HCT116 (cell line): ENCODE data around the gene SLX9. TPM values are rescaled to one million over a fixed set of nuclear protein-coding genes. Genes with fewer than 3 reads are reported as not detected.

ENCODE experiments used
- ATAC-seq: fragments of 200-7000 bp; cut with Tn5 transposase; 2 replicates; pipeline ENCODE4 v1.9.1; 2020; ENCODE audit warnings: mild to moderate bottlenecking, moderate library complexity
- BruUV-seq: library from RNA; stranded (reverse); fragments of 400-500 nt; replicated peaks from 2 replicates; lab custom pipeline; 2021; lab: Mats Ljungman, UMichigan
- CTCF ChIA-PET: fragments of 300-600 bp; sonication (Branson Sonifier 250); formaldehyde crosslinking; loops from one replicate; lab custom pipeline; 2021; ENCODE audit warnings: antibody characterized with exemption; lab: Charles Lee
- POLR2A ChIA-PET: fragments of 300-600, 350-600 bp; sonication (Branson Sonifier 250); formaldehyde crosslinking; loops from one replicate; lab custom pipeline; 2021; ENCODE audit warnings: antibody characterized with exemption; lab: Charles Lee
- RAD21 ChIA-PET, 2 experiments: fragments of 300-600 bp; sonication (Branson Sonifier 250); formaldehyde crosslinking; loops; one replicate each; lab custom pipeline; 2023; ENCODE audit warnings: low total read pairs in 2 of 2; ENCODE audit not compliant: uncharacterized antibody in 2 of 2, unreplicated experiment in 2 of 2, low non-redundant PET in 1 of 2; lab: Charles Lee
- DNase-seq: peaks from one replicate; pipeline ENCODE4 v3.0.0-alpha.2; 2010; ENCODE audit warnings: low read depth, low spot score
- H2AFZ ChIP-seq: fragments of 200-600 bp; shearing (Covaris generic), sonication (generic); 2 replicates; pipeline ENCODE4 v1.6.1; 2017; ENCODE audit warnings: low read depth, mixed run types, mixed read lengths, antibody characterized with exemption, low read length; ENCODE audit not compliant: poor library complexity, severe bottlenecking
- H3K27ac ChIP-seq: 2 replicates; pipeline ENCODE4 v1.5.1; 2012; ENCODE audit warnings: low read depth, low read length
- H3K27me3 ChIP-seq: fragments of 200-600 bp; sonication (generic); 2 replicates; pipeline ENCODE4 v1.6.1; 2016; ENCODE audit warnings: mixed run types, low read length, mixed read lengths; ENCODE audit not compliant: insufficient read depth
- H3K36me3 ChIP-seq, 2 experiments: fragments of 200-500 bp in 1 of 2; fragments of 200-600 bp in 1 of 2; sonication (Bioruptor generic) in 1 of 2; sonication (generic) in 1 of 2; 2 replicates each; pipeline versions ENCODE4 v1.5.1 to v1.6.1; 2014 to 2016; ENCODE audit warnings: low read length in 2 of 2, inconsistent platforms in 1 of 2, mixed read lengths in 1 of 2, mixed run types in 1 of 2; ENCODE audit not compliant: insufficient read depth in 2 of 2, control insufficient read depth in 1 of 2
- H3K4me1 ChIP-seq, 2 experiments: fragments of 200-600 bp in 1 of 2; sonication (generic) in 1 of 2; 2 replicates each; pipeline versions ENCODE4 v1.5.1 to v1.6.1; 2012 to 2017; ENCODE audit warnings: low read length in 2 of 2, inconsistent platforms in 1 of 2, mild to moderate bottlenecking in 1 of 2, mixed read lengths in 1 of 2, mixed run types in 1 of 2, moderate library complexity in 1 of 2; ENCODE audit not compliant: insufficient read depth in 2 of 2, control insufficient read depth in 1 of 2
- H3K4me2 ChIP-seq: fragments of 200-600 bp; sonication (generic); 2 replicates; pipeline ENCODE4 v1.6.1; 2017; ENCODE audit warnings: mixed run types, low read length, mixed read lengths
- H3K4me3 ChIP-seq, 2 experiments: fragments of 200-600 bp in 1 of 2; sonication (generic) in 1 of 2; replicated peaks in 1 of 2; 2 replicates each; pipeline ENCODE4 v1.5.1; 2011 to 2016; ENCODE audit warnings: low read length in 2 of 2, control low read depth in 1 of 2, low read depth in 1 of 2, mild to moderate bottlenecking in 1 of 2, mixed read lengths in 1 of 2, mixed run types in 1 of 2
- H3K79me2 ChIP-seq: fragments of 200-600 bp; sonication (generic); 2 replicates; pipeline ENCODE4 v1.6.1; 2017; ENCODE audit warnings: mild to moderate bottlenecking, mixed run types, low read length, moderate library complexity, mixed read lengths; ENCODE audit not compliant: insufficient read depth
- H3K9ac ChIP-seq: fragments of 200-600 bp; sonication (generic); 2 replicates; pipeline ENCODE4 v1.6.1; 2016; ENCODE audit warnings: low read length, mixed read lengths
- H3K9me2 ChIP-seq: fragments of 200-600 bp; sonication (generic), shearing (Covaris generic); 2 replicates; pipeline ENCODE4 v1.6.1; 2017; ENCODE audit warnings: mixed run types, mild to moderate bottlenecking, moderate library complexity; ENCODE audit not compliant: insufficient read depth
- H3K9me3 ChIP-seq, 2 experiments: fragments of 200-500 bp in 1 of 2; fragments of 200-600 bp in 1 of 2; sonication (Bioruptor generic) in 1 of 2; sonication (generic) in 1 of 2; 2 replicates each; pipeline ENCODE4 v1.6.1; 2014 to 2017; ENCODE audit warnings: low read length in 2 of 2, mixed read lengths in 2 of 2, inconsistent platforms in 1 of 2, low read depth in 1 of 2, mild to moderate bottlenecking in 1 of 2, mixed run types in 1 of 2, moderate library complexity in 1 of 2; ENCODE audit not compliant: control insufficient read depth in 1 of 2, insufficient read depth in 1 of 2
- H4K20me1 ChIP-seq: fragments of 200-600 bp; sonication (generic), shearing (Covaris generic); 2 replicates; pipeline ENCODE4 v1.6.1; 2017; ENCODE audit warnings: mixed run types, mild to moderate bottlenecking, moderate library complexity; ENCODE audit not compliant: insufficient read depth
- ATF3 ChIP-seq: IDR thresholded peaks from 2 replicates; pipeline ENCODE4 v1.6.1; 2012
- CEBPB ChIP-seq: IDR thresholded peaks from 2 replicates; pipeline ENCODE4 v1.6.1; 2012; ENCODE audit warnings: low read depth
- CTCF ChIP-seq, 3 experiments: fragments of 200-600 bp in 1 of 3; sonication (generic) in 1 of 3; IDR thresholded peaks in 2 of 3; conservative IDR thresholded peaks in 1 of 3; 2 replicates each; pipeline ENCODE4 v1.5.1; 2012 to 2017; ENCODE audit warnings: low read depth in 2 of 3, low read length in 2 of 3, antibody characterized with exemption in 1 of 3, borderline replicate concordance in 1 of 3, control low read depth in 1 of 3, mild to moderate bottlenecking in 1 of 3, mixed read lengths in 1 of 3, mixed run types in 1 of 3, moderate library complexity in 1 of 3; ENCODE audit not compliant: insufficient read depth in 1 of 3
- EGR1 ChIP-seq: IDR thresholded peaks from 2 replicates; pipeline ENCODE4 v1.6.1; 2012; ENCODE audit warnings: low read depth
- MAX ChIP-seq: IDR thresholded peaks from 2 replicates; pipeline ENCODE4 v1.6.1; 2012
- POLR2A ChIP-seq: IDR thresholded peaks from 2 replicates; pipeline ENCODE4 v1.7.0; 2011; ENCODE audit warnings: borderline replicate concordance; ENCODE audit not compliant: insufficient read depth, insufficient read length; ENCODE audit errors: extremely low read depth
- POLR2AphosphoS5 ChIP-seq: IDR thresholded peaks from 2 replicates; pipeline ENCODE4 v1.6.1; 2011; ENCODE audit warnings: mild to moderate bottlenecking, low read depth, low read length, moderate library complexity
- RAD21 ChIP-seq: IDR thresholded peaks from 2 replicates; pipeline ENCODE4 v1.6.1; 2012; ENCODE audit warnings: low read depth, mild to moderate bottlenecking
- SIN3A ChIP-seq: IDR thresholded peaks from 2 replicates; pipeline ENCODE4 v1.6.1; 2012; ENCODE audit warnings: low read depth
- SRF ChIP-seq: IDR thresholded peaks from 2 replicates; pipeline ENCODE4 v1.6.1; 2012; ENCODE audit warnings: low read depth
- ZNF274 ChIP-seq: fragments of 200-500 bp; sonication (Bioruptor generic); IDR thresholded peaks from 2 replicates; pipeline ENCODE4 v1.6.1; 2014; ENCODE audit warnings: mild to moderate bottlenecking, low read depth, low read length, inconsistent platforms
- intact Hi-C: fragments of 100-400 bp; cut with micrococcal nuclease; formaldehyde crosslinking; loops from 2 replicates; pipeline ENCODE4 v1.10.0; 2022
- total RNA-seq: library from RNA; stranded (reverse); gene quantifications from one replicate; pipeline ENCODE4 v1.2.1, GENCODE V29; 2021; ENCODE audit not compliant: unreplicated experiment

SLX9 gene
- total RNA-seq, 1 experiment from 2014 or later = 61.9 TPM

GRCh38 chr21:44995343-44995941 lies 55.6 kb downstream of the SLX9 start:
- H3K4me1 ChIP-seq = peaks cover 0 to 3% of the 10 kb centered on the region in 2 experiments; a peak in 1 of 4 replicates
- no peaks in the 10 kb centered on the region for H3K9me2 ChIP-seq
- ATAC-seq = no peak
- TF ChIP-seq POLR2AphosphoS5 (no peak), POLR2A (no peak)
- TF ChIP-seq, all 23 proteins: peak for 0
- no peak overlapping the region for H3K9ac ChIP-seq
- H3K79me2 ChIP-seq = no peaks in the 10 kb centered on the region
- H3K9me3 ChIP-seq = no peaks in the 10 kb centered on the region
- intact Hi-C loops = no loop called here
- H3K4me3 ChIP-seq = no peak overlapping the region
- H2AFZ ChIP-seq = no peak overlapping the region
- RAD21 ChIA-PET = no interaction called here
- BruUV-seq = no TSS peak
- H3K4me2 ChIP-seq = no peak overlapping the region
- no peak for DNase-seq
- CTCF ChIA-PET = no interaction called here
- no peaks in the 10 kb centered on the region for H4K20me1 ChIP-seq
- POLR2A ChIA-PET = no interaction called here
- no peak overlapping the region for H3K27ac ChIP-seq
- no peaks in the 10 kb centered on the region for H3K36me3 ChIP-seq
- no peaks in the 10 kb centered on the region for H3K27me3 ChIP-seq

GRCh38 chr21:44996096-44996495 lies 56.3 kb downstream of the SLX9 start:
- DNase-seq (no peak), ATAC-seq (no peak)
- no TSS peak for BruUV-seq
- no peak overlapping the region for H3K27ac ChIP-seq
- no peaks in the 10 kb centered on the region for H4K20me1 ChIP-seq
- RAD21 ChIA-PET = no interaction called here
- intact Hi-C loops = no loop called here
- H3K36me3 ChIP-seq = no peaks in the 10 kb centered on the region
- H3K9ac ChIP-seq = no peak overlapping the region
- no peaks in the 10 kb centered on the region for H3K9me2 ChIP-seq
- TF ChIP-seq SIN3A (no peak), ZNF274 (no peak), MAX (no peak), EGR1 (no peak), CTCF (IDR thresholded peaks at IDR 0.05 in 2 of 3, conservative IDR thresholded peaks at IDR 0.05 in 1 of 3; ENCODE audit: borderline replicate concordance in 1 of 3, insufficient read depth in 1 of 3, low read depth in 2 of 3, low read length in 2 of 3) (no peak), SRF (no peak), ATF3 (no peak), RAD21 (no peak), CEBPB (no peak)
- TF ChIP-seq, all 23 proteins: peak for 0
- Histone ChIP-seq H2AFZ (no peak overlapping the region), H3K4me3 (no peak overlapping the region), H3K9me3 (no peaks in the 10 kb centered on the region), H3K79me2 (no peaks in the 10 kb centered on the region), H3K4me2 (no peak overlapping the region), H3K4me1 (peaks cover 4 to 9% of the 10 kb centered on the region in 2 experiments; a peak in 3 of 4 replicates), H3K27me3 (no peaks in the 10 kb centered on the region)
- ChIA-PET CTCF (no interaction called here), POLR2A (no interaction called here)
